A549 (cell line): ENCODE measurements around the gene TALDO1. TPM values are rescaled to one million over a fixed set of nuclear protein-coding genes. Genes with fewer than 3 reads are reported as not detected.

Experiments
- ATAC-seq, 2 experiments: fragments of 200-7000 bp in 1 of 2; fragments of >200 bp in 1 of 2; cut with Nextera tagmentation in 1 of 2; cut with Tn5 transposase in 1 of 2; 3 replicates each; pipeline versions ENCODE4 v1.8.0 to v1.9.1; 2018 to 2020; ENCODE audit warnings: mild to moderate bottlenecking in 1 of 2, moderate library complexity in 1 of 2
- CTCF ChIA-PET: fragments of 300-600 bp; sonication (Branson Sonifier 250); formaldehyde crosslinking; extraction: SDS; loops from one replicate; lab custom pipeline; 2021; ENCODE audit warnings: antibody characterized with exemption, inconsistent platforms; lab: Yijun Ruan, JAX
- POLR2A ChIA-PET: fragments of 350-600 bp; formaldehyde crosslinking; extraction: SDS; loops from one replicate; lab custom pipeline; 2021; ENCODE audit warnings: antibody characterized with exemption, inconsistent platforms; lab: Yijun Ruan, JAX
- DNase-seq, 2 experiments: peaks; one replicate each; pipeline versions ENCODE4 v3.0.0 to v3.0.0-alpha.2; 2011 to 2016; ENCODE audit warnings: low read depth in 1 of 2, low spot score in 1 of 2
- FAIRE-seq: peaks from 2 replicates; lab custom pipeline; 2011; peaks lifted over from hg19 to GRCh38; lab: Jason Lieb, UNC
- H3K27ac ChIP-seq, 2 experiments: fragments of >200 bp; sonication (Bioruptor Twin); formaldehyde crosslinking; 3 replicates each; pipeline ENCODE4 v1.5.1; 2016 to 2017
- H3K4me1 ChIP-seq: fragments of >200 bp; sonication (Bioruptor Twin); formaldehyde crosslinking; 3 replicates; pipeline ENCODE4 v1.6.1; 2016
- H3K4me2 ChIP-seq: fragments of >200 bp; sonication (Bioruptor Twin); formaldehyde crosslinking; 3 replicates; pipeline ENCODE4 v1.6.1; 2016
- H3K4me3 ChIP-seq: fragments of >200 bp; sonication (Bioruptor Twin); formaldehyde crosslinking; 3 replicates; pipeline ENCODE4 v1.5.1; 2016
- H3K9me3 ChIP-seq: fragments of >200 bp; sonication (Bioruptor Twin); formaldehyde crosslinking; 3 replicates; pipeline ENCODE4 v1.6.1; 2016
- CEBPB ChIP-seq, 2 experiments: fragments of >200 bp in 1 of 2; sonication (Bioruptor Twin) in 1 of 2; formaldehyde crosslinking in 1 of 2; IDR thresholded peaks; 2 replicates each; pipeline ENCODE4 v1.6.1; 2012 to 2016
- EHMT2 ChIP-seq: fragments of 200-600 bp; sonication (generic); IDR thresholded peaks from 2 replicates; pipeline ENCODE4 v1.6.1; 2016; ENCODE audit warnings: antibody characterized with exemption, low read depth, mild to moderate bottlenecking, moderate library complexity
- ESRRA ChIP-seq: fragments of 150-350 bp; IDR thresholded peaks from 2 replicates; pipeline ENCODE4 v1.6.1; 2014; ENCODE audit warnings: mild to moderate bottlenecking, low read length, borderline replicate concordance
- FOSL2 ChIP-seq, 2 experiments: fragments of 450-650 bp in 1 of 2; fragments of >200 bp in 1 of 2; sonication (Bioruptor Twin) in 1 of 2; formaldehyde crosslinking; IDR thresholded peaks; 2 replicates each; pipeline versions ENCODE4 v1.5.0 to v1.6.1; 2016 to 2020; ENCODE audit warnings: mild to moderate bottlenecking in 1 of 2, moderate library complexity in 1 of 2
- HEYL ChIP-seq: fragments of 250-450 bp; sonication (Bioruptor Pico); IDR thresholded peaks from 2 replicates; pipeline ENCODE4 v1.8.0; 2021; ENCODE audit warnings: mild to moderate bottlenecking, moderate library complexity
- HOXA7 ChIP-seq: fragments of 250-450 bp; sonication (Bioruptor Pico); IDR thresholded peaks from 2 replicates; pipeline ENCODE4 v1.5.0; 2020; ENCODE audit warnings: mild to moderate bottlenecking, moderate library complexity
- HOXB13 ChIP-seq: fragments of 250-450 bp; sonication (Bioruptor Pico); IDR thresholded peaks from 2 replicates; pipeline ENCODE4 v1.5.0; 2020; ENCODE audit warnings: low read depth, mild to moderate bottlenecking, moderate library complexity
- JUN ChIP-seq, 2 experiments: fragments of >200 bp; sonication (Bioruptor Twin); formaldehyde crosslinking; IDR thresholded peaks; 2 replicates in 1 of 2; 3 replicates in 1 of 2; pipeline ENCODE4 v1.6.1; 2016 to 2017
- KDM1A ChIP-seq: fragments of 200-600 bp; sonication (generic); IDR thresholded peaks from 2 replicates; pipeline ENCODE4 v1.6.1; 2016; ENCODE audit warnings: low read depth, mild to moderate bottlenecking
- MAZ ChIP-seq: fragments of 150-350 bp; IDR thresholded peaks from 2 replicates; pipeline ENCODE4 v1.6.1; 2014; ENCODE audit warnings: antibody characterized with exemption, low read depth, low read length, borderline replicate concordance
- NFE2L2 ChIP-seq: fragments of 150-350 bp; conservative IDR thresholded peaks from 2 replicates; pipeline ENCODE4 v1.6.1; 2014; ENCODE audit warnings: low read length
- POLR2A ChIP-seq: IDR thresholded peaks from 2 replicates; pipeline ENCODE4 v1.6.1; 2012; ENCODE audit warnings: mild to moderate bottlenecking, low read length
- POLR2AphosphoS2 ChIP-seq: conservative IDR thresholded peaks from 2 replicates; pipeline ENCODE4 v1.6.1; 2012; ENCODE audit warnings: low read length, improper control_type of control experiment, inconsistent platforms
- ZC3H11A ChIP-seq: fragments of 450-650 bp; IDR thresholded peaks from 2 replicates; pipeline ENCODE4 v1.6.1; 2014; ENCODE audit warnings: antibody characterized with exemption, mild to moderate bottlenecking
- WGBS: methylation state at CpG from one replicate; pipeline ENCODE4 v1.1.6; 2017; ENCODE audit errors: missing lambda C conversion rate; 5-methylcytosine and 5-hydroxymethylcytosine counted together
- polyA plus RNA-seq, 4 experiments: library from polyadenylated mRNA; depleted of rRNA in 3 of 4; stranded (reverse); fragments of >200 nt; fragmentation: RNase III in 1 of 4; extraction: RNeasy Plus Mini Kit Qiagen cat#74134 plus additional on column Dnase treatment in 1 of 4; gene quantifications; 2 replicates in 3 of 4; 3 replicates in 1 of 4; pipeline ENCODE4 v1.2.3, GENCODE V29; 2011 to 2017
- TF ChIP-seq, protein P1 (sequence below): IDR thresholded peaks from 2 replicates; pipeline ENCODE4 v1.6.1; 2012
- TF ChIP-seq, protein P2 (sequence below): fragments of >200 bp; sonication (Bioruptor Twin); formaldehyde crosslinking; IDR thresholded peaks from 2 replicates; pipeline ENCODE4 v1.6.1; 2016
- TF ChIP-seq, protein P3 (sequence below): IDR thresholded peaks from 2 replicates; pipeline ENCODE4 v1.6.1; 2012
- TF ChIP-seq, protein P4 (sequence below): IDR thresholded peaks from 2 replicates; pipeline ENCODE4 v1.6.1; 2012; ENCODE audit warnings: low read depth, borderline replicate concordance
- TF ChIP-seq, protein P5 (sequence below): fragments of 450-650 bp; IDR thresholded peaks from 2 replicates; pipeline ENCODE4 v1.6.1; 2014; ENCODE audit warnings: antibody characterized with exemption
- TF ChIP-seq, protein P6 (sequence below): fragments of >200 bp; sonication (Bioruptor Twin); formaldehyde crosslinking; IDR thresholded peaks from 3 replicates; pipeline ENCODE4 v1.6.1; 2016

The TALDO1 gene
- polyA plus RNA-seq, 2 of the 4 experiments (the other 2 are of a cell fraction): 287 to 391 TPM

DNA sequence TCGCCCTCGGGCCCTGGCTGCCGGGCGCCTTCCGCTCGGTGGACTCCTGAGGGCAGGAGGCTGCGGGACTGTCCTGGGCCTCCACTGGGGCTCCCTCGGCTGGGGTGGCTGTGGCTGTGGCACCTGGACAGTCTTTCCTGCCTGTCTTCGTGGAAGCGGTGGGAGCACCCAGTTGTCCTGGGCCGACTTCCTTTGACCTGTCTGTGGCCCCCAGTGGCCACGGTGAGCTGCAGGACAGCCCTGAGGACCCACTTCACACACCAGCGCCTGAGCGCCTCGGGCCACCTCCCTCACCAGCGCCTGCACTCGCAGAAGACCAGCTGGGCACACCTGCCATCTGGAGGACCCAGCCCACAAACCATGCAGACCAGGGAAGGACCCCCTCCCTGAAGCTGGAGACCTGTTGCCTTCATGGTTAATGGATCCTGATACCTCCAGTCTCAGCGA is 43.0 kb upstream of the TALDO1 start:
- peak overlapping the region; percentile 97; the same call in 2 of the 3 replicates for H3K4me3 ChIP-seq

DNA sequence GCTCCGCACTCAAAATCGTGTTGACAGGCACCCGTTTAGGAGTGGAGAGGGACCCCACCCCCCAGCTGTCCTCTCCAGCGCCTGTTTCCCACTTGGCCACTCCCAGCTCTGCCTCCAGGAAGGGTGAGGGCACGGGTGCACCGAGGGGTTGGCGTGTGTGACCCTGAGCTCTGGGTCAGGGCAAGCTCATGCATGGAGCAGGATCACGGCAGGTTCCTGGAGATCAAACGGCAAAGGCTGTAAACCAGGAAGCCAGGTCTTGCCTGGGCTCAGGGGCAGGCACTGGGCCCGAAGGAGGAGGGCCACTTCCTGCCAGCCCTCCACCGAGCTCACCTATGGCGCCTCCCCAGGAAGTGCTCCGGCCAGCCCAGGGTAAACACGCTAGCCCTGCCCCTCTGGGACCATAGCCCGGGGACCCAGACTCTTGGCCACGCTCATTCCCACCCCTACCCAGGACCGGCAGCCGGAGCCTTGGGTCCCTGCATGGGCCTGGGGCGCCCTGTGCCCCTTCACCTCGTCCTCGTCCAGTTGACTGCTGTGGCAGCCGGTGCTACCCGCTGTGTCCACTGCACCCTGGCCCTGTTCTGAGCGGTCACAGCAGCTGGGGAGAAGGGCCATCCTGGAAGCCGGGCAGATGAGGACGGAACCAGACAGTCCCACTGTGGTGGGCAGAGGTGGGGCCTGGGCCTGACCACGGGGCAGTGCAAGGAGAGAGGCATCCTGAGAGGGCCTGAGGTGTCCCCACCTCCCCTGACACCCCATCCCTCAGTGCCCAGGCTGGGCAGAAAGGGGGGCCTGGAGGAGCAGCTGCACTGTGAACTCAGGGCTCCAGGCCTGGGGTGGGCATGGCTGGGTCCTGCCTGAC is 42.3 kb upstream of the TALDO1 start:
- ChIA-PET CTCF (interaction anchor here (0.8 to 26.0 kb wide), 6 partner anchors 8 to 151 kb away, joined by 3 to 599 read pairs (median 6); partner anchors contain the start of genes DEAF1 and TMEM80), POLR2A (interaction anchor here (0.6 to 3.5 kb wide), 4 partner anchors 9 to 42 kb away, joined by 3 to 41 read pairs (median 4); partner anchors contain the start of genes DEAF1, TALDO1 and TMEM80)
- Histone ChIP-seq H3K4me2 (peak overlapping the region; percentile 100), H3K27ac (peak overlapping the region; percentile 91 to 99), H3K4me3 (peak overlapping the region; percentile 97), H3K4me1 (peaks cover 60% of the 10 kb centered on the region), H3K9me3 (no peaks in the 10 kb centered on the region)
- FAIRE-seq (no peak), ATAC-seq (peak; percentile 42 to 73), DNase-seq (peak; percentile 54 to 79)
- TF ChIP-seq FOSL2 (IDR thresholded peaks at IDR 0.05) (no peak), FOSL2 (CRISPR knock-in tag; IDR thresholded peaks at IDR 0.05) (no peak), POLR2A (0 out of 2 replicates have a peak, but pooled peaks have one; percentile 9), JUN (IDR thresholded peaks at IDR 0.05) (peak in 1 of 2 experiments; percentile 42; a peak in 1 of 5 replicates)
- TF ChIP-seq, protein P1, sequence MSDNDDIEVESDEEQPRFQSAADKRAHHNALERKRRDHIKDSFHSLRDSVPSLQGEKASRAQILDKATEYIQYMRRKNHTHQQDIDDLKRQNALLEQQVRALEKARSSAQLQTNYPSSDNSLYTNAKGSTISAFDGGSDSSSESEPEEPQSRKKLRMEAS: peak; percentile 39; the same call in 1 of the 2 replicates
- 8% methylated on average over 9 of the region's 27 CpGs for WGBS

More for the DNA sequence above, 43.0 kb upstream of the TALDO1 start:
- FAIRE-seq (no peak), DNase-seq (no peak), ATAC-seq (no peak)
- Histone ChIP-seq H3K4me2 (peak overlapping the region; percentile 100), H3K27ac (peak overlapping the region; percentile 91 to 99), H3K4me1 (peaks cover 53% of the 10 kb centered on the region), H3K9me3 (no peaks in the 10 kb centered on the region)
- TF ChIP-seq POLR2AphosphoS2 (no peak), HEYL (CRISPR knock-in tag) (no peak), HOXA7 (CRISPR knock-in tag) (no peak), KDM1A (no peak), ESRRA (no peak), MAZ (no peak), CEBPB (IDR thresholded peaks at IDR 0.05) (no peak), NFE2L2 (no peak), EHMT2 (no peak), HOXB13 (CRISPR knock-in tag) (no peak), ZC3H11A (no peak), FOSL2 (IDR thresholded peaks at IDR 0.05) (no peak), FOSL2 (CRISPR knock-in tag; IDR thresholded peaks at IDR 0.05) (no peak)
- TF ChIP-seq, protein P2, sequence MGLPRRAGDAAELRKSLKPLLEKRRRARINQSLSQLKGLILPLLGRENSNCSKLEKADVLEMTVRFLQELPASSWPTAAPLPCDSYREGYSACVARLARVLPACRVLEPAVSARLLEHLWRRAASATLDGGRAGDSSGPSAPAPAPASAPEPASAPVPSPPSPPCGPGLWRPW: no peak
- TF ChIP-seq, protein P3, sequence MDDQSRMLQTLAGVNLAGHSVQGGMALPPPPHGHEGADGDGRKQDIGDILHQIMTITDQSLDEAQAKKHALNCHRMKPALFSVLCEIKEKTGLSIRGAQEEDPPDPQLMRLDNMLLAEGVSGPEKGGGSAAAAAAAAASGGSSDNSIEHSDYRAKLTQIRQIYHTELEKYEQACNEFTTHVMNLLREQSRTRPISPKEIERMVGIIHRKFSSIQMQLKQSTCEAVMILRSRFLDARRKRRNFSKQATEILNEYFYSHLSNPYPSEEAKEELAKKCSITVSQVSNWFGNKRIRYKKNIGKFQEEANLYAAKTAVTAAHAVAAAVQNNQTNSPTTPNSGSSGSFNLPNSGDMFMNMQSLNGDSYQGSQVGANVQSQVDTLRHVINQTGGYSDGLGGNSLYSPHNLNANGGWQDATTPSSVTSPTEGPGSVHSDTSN: no peak
- TF ChIP-seq, protein P4, sequence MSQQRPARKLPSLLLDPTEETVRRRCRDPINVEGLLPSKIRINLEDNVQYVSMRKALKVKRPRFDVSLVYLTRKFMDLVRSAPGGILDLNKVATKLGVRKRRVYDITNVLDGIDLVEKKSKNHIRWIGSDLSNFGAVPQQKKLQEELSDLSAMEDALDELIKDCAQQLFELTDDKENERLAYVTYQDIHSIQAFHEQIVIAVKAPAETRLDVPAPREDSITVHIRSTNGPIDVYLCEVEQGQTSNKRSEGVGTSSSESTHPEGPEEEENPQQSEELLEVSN: no peak
- TF ChIP-seq, protein P5, sequence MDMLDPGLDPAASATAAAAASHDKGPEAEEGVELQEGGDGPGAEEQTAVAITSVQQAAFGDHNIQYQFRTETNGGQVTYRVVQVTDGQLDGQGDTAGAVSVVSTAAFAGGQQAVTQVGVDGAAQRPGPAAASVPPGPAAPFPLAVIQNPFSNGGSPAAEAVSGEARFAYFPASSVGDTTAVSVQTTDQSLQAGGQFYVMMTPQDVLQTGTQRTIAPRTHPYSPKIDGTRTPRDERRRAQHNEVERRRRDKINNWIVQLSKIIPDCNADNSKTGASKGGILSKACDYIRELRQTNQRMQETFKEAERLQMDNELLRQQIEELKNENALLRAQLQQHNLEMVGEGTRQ: no peak
- TF ChIP-seq, protein P6, sequence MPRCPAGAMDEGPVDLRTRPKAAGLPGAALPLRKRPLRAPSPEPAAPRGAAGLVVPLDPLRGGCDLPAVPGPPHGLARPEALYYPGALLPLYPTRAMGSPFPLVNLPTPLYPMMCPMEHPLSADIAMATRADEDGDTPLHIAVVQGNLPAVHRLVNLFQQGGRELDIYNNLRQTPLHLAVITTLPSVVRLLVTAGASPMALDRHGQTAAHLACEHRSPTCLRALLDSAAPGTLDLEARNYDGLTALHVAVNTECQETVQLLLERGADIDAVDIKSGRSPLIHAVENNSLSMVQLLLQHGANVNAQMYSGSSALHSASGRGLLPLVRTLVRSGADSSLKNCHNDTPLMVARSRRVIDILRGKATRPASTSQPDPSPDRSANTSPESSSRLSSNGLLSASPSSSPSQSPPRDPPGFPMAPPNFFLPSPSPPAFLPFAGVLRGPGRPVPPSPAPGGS: no peak
- 83% methylated on average over 6 of the region's 18 CpGs for WGBS
- CTCF ChIA-PET: interaction anchor here (0.8 to 26.0 kb wide), 5 partner anchors 9 to 150 kb away, joined by 3 to 599 read pairs (median 8); partner anchors contain the start of genes DEAF1 and TMEM80
- POLR2A ChIA-PET: interaction anchor here (1.2 to 3.5 kb wide), 2 partner anchors 8 to 43 kb away, joined by 4 to 41 read pairs; partner anchors contain the start of genes DEAF1, TALDO1 and TMEM80
